Gastroesophageal sphincter (tissue), 4 donors: ENCODE results near the gene PLAC8L1. TPM values are rescaled to one million over a fixed set of nuclear protein-coding genes. Genes with fewer than 3 reads are reported as not detected.
"Not testable (repeated sequence)": the region's sequence is repeated elsewhere in the genome, so short reads cannot be mapped to it uniquely, and the experiment has no call there.

Experiments
- ATAC-seq: fragments of 150-250 bp; one replicate; pipeline ENCODE4 v1.9.1; 2016; ENCODE audit warnings: mild to moderate bottlenecking, moderate library complexity
- H3K27ac ChIP-seq, 4 donors: fragments of 200-600 bp; sonication (generic) in 3 of 4; 1 replicate in 3 of 4; 2 replicates in 1 of 4; pipeline ENCODE4 v1.5.1; 2016 to 2019
- H3K27me3 ChIP-seq: fragments of 200-600 bp; sonication (generic); one replicate; pipeline ENCODE4 v1.5.1; 2019
- H3K36me3 ChIP-seq, 2 donors: fragments of 200-600 bp; sonication (generic); one replicate each; pipeline ENCODE4 v1.5.1; 2019; ENCODE audit warnings: control low read depth in 1 of 2
- H3K4me1 ChIP-seq, 3 donors: fragments of 200-600 bp; sonication (generic); 1 replicate in 2 of 3; 2 replicates in 1 of 3; pipeline ENCODE4 v1.5.1; 2016 to 2019; ENCODE audit warnings: control low read depth in 2 of 3
- H3K4me3 ChIP-seq, 2 donors: fragments of 200-600 bp; sonication (generic); one replicate each; pipeline ENCODE4 v1.5.1; 2019; ENCODE audit warnings: mild to moderate bottlenecking in 1 of 2, moderate library complexity in 1 of 2
- H3K9me3 ChIP-seq, 3 donors: fragments of 200-600 bp; sonication (generic); one replicate each; pipeline ENCODE4 v1.5.1; 2017 to 2019; ENCODE audit warnings: control low read depth in 2 of 3
- EP300 ChIP-seq: sonication (generic); formaldehyde crosslinking; IDR thresholded peaks from one replicate; pipeline ENCODE4 v1.6.1; 2017; ENCODE audit warnings: antibody characterized with exemption, mild to moderate bottlenecking
- POLR2A ChIP-seq, 2 donors: fragments of 450-650 bp; IDR thresholded peaks; one replicate each; pipeline ENCODE4 v1.6.1; 2017; ENCODE audit warnings: antibody characterized with exemption in 2 of 2, mild to moderate bottlenecking in 2 of 2, moderate library complexity in 1 of 2
- POLR2AphosphoS5 ChIP-seq: sonication (generic); formaldehyde crosslinking; IDR thresholded peaks from one replicate; pipeline ENCODE4 v1.6.1; 2017; ENCODE audit warnings: antibody characterized with exemption
- WGBS, 2 donors: methylation state at CpG; one replicate each; pipeline ENCODE4 v1.1.5; 2018; ENCODE audit warnings: low coverage in 1 of 2; 5-methylcytosine and 5-hydroxymethylcytosine counted together
- total RNA-seq, 4 donors: library from RNA; depleted of rRNA; stranded (reverse); fragments of >200 nt; gene quantifications; one replicate each; pipeline ENCODE4 v1.1.0, GENCODE V29; 2016
- TF ChIP-seq, protein P1 (sequence below), 4 experiments: fragments of 200-600 bp in 2 of 4; fragments of 450-650 bp in 2 of 4; sonication (generic) in 1 of 4; IDR thresholded peaks; one replicate each; pipeline ENCODE4 v1.5.1; 2017 to 2019; ENCODE audit warnings: antibody characterized with exemption in 4 of 4, mild to moderate bottlenecking in 2 of 4, moderate library complexity in 2 of 4

PLAC8L1 gene
- total RNA-seq, 4 donors from 2014 or later, result 1.2 TPM; not detected in 3

DNA sequence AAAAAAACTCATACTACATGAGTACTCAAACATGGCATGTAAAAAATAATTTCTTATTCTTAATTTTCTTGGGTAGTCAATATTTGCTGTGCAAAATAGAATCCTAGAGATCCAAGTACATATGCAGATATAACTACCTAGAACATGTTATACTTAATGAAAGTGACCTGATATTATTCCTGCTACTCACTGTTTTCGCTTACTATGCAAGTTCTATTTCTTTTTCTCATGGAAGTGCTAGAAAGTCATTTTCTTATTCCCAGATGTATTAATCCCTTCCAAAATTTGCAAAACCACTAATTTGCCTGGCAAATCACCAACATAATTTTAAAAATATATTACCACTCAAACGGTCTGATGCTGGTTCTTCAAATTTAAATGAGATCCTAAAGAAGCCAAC is 19.2 kb upstream of the PLAC8L1 start:
- no peak for ATAC-seq
- H3K27ac ChIP-seq, result no peak overlapping the region
- no peaks in the 10 kb centered on the region for H3K4me1 ChIP-seq
- peaks cover 11 to 100% of the 10 kb centered on the region in 2 donors for H3K36me3 ChIP-seq
- 49 to 65% methylated on average over 2 of the region's 2 CpGs for WGBS, 2 donors
- H3K4me3 ChIP-seq, result no peak overlapping the region
- no peak for TF ChIP-seq POLR2AphosphoS5
- TF ChIP-seq, protein P1, sequence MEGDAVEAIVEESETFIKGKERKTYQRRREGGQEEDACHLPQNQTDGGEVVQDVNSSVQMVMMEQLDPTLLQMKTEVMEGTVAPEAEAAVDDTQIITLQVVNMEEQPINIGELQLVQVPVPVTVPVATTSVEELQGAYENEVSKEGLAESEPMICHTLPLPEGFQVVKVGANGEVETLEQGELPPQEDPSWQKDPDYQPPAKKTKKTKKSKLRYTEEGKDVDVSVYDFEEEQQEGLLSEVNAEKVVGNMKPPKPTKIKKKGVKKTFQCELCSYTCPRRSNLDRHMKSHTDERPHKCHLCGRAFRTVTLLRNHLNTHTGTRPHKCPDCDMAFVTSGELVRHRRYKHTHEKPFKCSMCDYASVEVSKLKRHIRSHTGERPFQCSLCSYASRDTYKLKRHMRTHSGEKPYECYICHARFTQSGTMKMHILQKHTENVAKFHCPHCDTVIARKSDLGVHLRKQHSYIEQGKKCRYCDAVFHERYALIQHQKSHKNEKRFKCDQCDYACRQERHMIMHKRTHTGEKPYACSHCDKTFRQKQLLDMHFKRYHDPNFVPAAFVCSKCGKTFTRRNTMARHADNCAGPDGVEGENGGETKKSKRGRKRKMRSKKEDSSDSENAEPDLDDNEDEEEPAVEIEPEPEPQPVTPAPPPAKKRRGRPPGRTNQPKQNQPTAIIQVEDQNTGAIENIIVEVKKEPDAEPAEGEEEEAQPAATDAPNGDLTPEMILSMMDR (IDR thresholded peaks at IDR 0.05), result no peak
- no peak for TF ChIP-seq POLR2A (IDR thresholded peaks at IDR 0.05)
- H3K9me3 ChIP-seq, result no peaks in the 10 kb centered on the region
- H3K27me3 ChIP-seq, result no peaks in the 10 kb centered on the region

DNA sequence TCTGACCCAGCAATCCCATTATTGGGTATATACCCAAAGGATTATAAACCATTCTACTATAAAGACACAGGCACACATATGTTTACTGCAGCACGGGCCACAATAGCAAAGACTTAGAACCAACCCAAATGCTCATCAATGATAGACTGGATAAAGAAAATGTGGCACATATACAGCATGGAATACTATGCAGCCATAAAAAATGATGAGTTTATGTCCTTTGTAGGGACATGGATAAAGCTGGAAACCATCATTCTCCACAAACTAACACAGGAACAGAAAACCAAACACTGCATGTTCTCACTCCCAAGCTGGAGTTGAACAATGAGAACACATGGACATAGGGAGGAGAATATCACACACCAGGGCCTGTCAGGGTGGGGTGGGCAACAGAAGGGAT is 16.1 kb upstream of the PLAC8L1 start:
- H3K27ac ChIP-seq, H3K27me3 ChIP-seq, H3K4me3 ChIP-seq, H3K9me3 ChIP-seq, ATAC-seq, H3K4me1 ChIP-seq: not testable (repeated sequence)
- 85 to 100% methylated on average over 1 of the region's 1 CpG for WGBS, 2 donors
- peaks cover 14 to 96% of the 10 kb centered on the region in 2 donors for H3K36me3 ChIP-seq

DNA sequence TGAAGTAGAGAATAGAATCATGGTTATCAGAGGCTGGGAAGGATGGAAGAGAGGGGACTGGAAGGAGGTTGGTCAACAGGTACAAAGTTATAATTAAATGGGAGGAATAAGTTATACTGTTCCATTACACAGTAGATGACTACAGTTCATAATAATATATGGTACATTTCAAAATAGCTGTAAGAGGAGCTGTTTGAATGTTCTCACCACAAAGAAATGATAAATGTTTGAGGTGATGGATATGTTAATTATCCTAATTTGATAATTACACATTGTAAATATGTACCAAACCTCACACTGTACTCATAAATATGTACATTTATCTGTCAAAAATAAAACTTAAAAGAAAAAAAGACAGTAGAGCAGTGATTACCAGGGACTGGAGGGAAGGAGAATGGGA is 12.9 kb upstream of the PLAC8L1 start:
- TF ChIP-seq, protein P1 (IDR thresholded peaks at IDR 0.05), result no peak
- TF ChIP-seq POLR2A (IDR thresholded peaks at IDR 0.05), result no peak
- no peak for TF ChIP-seq EP300
- TF ChIP-seq POLR2AphosphoS5, result no peak
- Histone ChIP-seq H3K4me3 (no peak overlapping the region), H3K9me3 (no peaks in the 10 kb centered on the region), H3K36me3 (peaks cover 14 to 90% of the 10 kb centered on the region in 2 donors), H3K4me1 (no peaks in the 10 kb centered on the region), H3K27ac (no peak overlapping the region), H3K27me3 (no peaks in the 10 kb centered on the region)
- ATAC-seq, result no peak

DNA sequence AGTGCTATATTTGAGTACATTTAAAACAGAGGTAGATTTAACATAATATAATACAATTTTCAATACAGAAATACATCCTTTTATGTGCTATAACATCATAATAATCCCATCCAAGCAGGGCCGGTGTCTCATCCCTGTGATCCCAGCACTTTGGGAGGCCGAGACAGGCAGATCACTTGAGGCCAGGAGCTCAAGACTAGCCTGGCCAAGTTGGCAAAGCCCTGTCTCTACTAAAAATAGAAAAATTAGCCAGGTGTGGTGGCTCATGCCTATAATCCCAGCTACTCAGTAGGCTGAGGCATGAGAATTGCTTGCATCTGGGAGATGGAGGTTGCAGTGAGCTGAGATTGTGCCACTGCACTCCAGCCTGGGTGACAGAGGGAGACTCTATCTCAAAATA is 11.8 kb upstream of the PLAC8L1 start:
- H3K27me3 ChIP-seq, ATAC-seq, H3K9me3 ChIP-seq, H3K4me3 ChIP-seq, H3K4me1 ChIP-seq, H3K27ac ChIP-seq: not testable (repeated sequence)
- peaks cover 13 to 90% of the 10 kb centered on the region in 2 donors for H3K36me3 ChIP-seq
- WGBS, 2 donors, result 92 to 94% methylated on average over 2 of the region's 2 CpGs

GRCh38 chr5:146116361-146116760 is 11.0 kb upstream of the PLAC8L1 start:
- Histone ChIP-seq H3K4me3 (no peak overlapping the region), H3K4me1 (no peaks in the 10 kb centered on the region), H3K27ac (no peak overlapping the region), H3K27me3 (no peaks in the 10 kb centered on the region), H3K36me3 (peaks cover 7 to 83% of the 10 kb centered on the region in 2 donors), H3K9me3 (no peaks in the 10 kb centered on the region)
- 49 to 54% methylated on average over 2 of the region's 2 CpGs for WGBS, 2 donors
- ATAC-seq, result no peak
- TF ChIP-seq, protein P1 (IDR thresholded peaks at IDR 0.05), result no peak

DNA sequence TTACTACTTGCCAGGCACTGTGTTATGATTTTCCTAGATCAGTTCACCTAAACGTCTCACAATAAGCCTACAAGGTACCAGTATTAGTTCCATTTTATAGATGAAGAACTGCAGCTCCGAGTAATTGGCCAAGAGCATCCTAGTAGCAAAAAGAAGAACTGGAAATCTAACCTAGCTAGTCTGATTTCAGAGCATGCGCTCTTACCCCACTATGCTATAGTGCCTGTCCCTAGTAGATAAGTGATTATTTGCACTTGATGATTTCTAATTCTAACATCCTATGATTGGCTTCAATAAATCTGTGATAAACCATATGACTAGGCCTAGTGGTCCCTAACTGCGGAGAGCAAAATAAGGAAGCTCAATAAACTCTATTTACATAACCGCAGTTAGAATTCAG is 7.1 kb upstream of the PLAC8L1 start:
- ATAC-seq, result no peak
- no peaks in the 10 kb centered on the region for H3K27me3 ChIP-seq
- TF ChIP-seq, protein P1 (IDR thresholded peaks at IDR 0.05), result no peak
- TF ChIP-seq POLR2AphosphoS5 (no peak), EP300 (no peak)
- H3K27ac ChIP-seq, result no peak overlapping the region
- H3K4me1 ChIP-seq, result no peaks in the 10 kb centered on the region
- H3K4me3 ChIP-seq, result no peak overlapping the region
- WGBS, 2 donors, result 85 to 86% methylated on average over 5 of the region's 5 CpGs
- no peaks in the 10 kb centered on the region for H3K9me3 ChIP-seq
- peaks cover 0 to 44% of the 10 kb centered on the region in 2 donors for H3K36me3 ChIP-seq
